ENCODE measurements around the gene PTEN.
"Not testable (repeated sequence)": the region's sequence is repeated elsewhere in the genome, so short reads cannot be mapped to it uniquely, and the experiment has no call there.

Gene PTEN

GRCh38 chr10:87846023-87846422 is 17.4 kb upstream of the PTEN start:
- DNase-seq = no peak

- DNase-seq = not testable (repeated sequence)
Observed at GRCh38 chr10:87846711-87847110, 16.7 kb upstream of the PTEN start.

GRCh38 chr10:87847550-87847949 is 15.9 kb upstream of the PTEN start:
- no peak for DNase-seq

- DNase-seq = no peak
Observed at GRCh38 chr10:87849001-87849400, 14.4 kb upstream of the PTEN start.

- no peak for DNase-seq
Observed at GRCh38 chr10:87850742-87851205, 12.7 kb upstream of the PTEN start.

GRCh38 chr10:87852089-87852488 is 11.3 kb upstream of the PTEN start:
- no peak for DNase-seq

GRCh38 chr10:87855247-87855646 is 8.2 kb upstream of the PTEN start:
- not testable (repeated sequence) for DNase-seq

GRCh38 chr10:87855665-87856064 is 7.8 kb upstream of the PTEN start:
- not testable (repeated sequence) for DNase-seq

- DNase-seq = no peak
Observed at GRCh38 chr10:87860156-87860795, 3.1 kb upstream of the PTEN start.

GRCh38 chr10:87860816-87861403 is 2.5 kb upstream of the PTEN start:
- DNase-seq = no peak

GRCh38 chr10:87861566-87861952 is 1.9 kb upstream of the PTEN start:
- DNase-seq = no peak

GRCh38 chr10:87861953-87862678 is 1.3 kb upstream of the PTEN start:
- DNase-seq = peak; percentile 44

- peak; percentile 20 for DNase-seq
Observed at GRCh38 chr10:87862679-87863052, 759 bp upstream of the PTEN start.

GRCh38 chr10:87863951-87864495 is 598 bp downstream of the PTEN start:
- DNase-seq = not testable (repeated sequence)

- no peak for DNase-seq
Observed at GRCh38 chr10:87864496-87865059, 1.2 kb downstream of the PTEN start.

- no peak for DNase-seq
Observed at GRCh38 chr10:87865241-87865881, 1.9 kb downstream of the PTEN start.

GRCh38 chr10:87866412-87866974 is 3.1 kb downstream of the PTEN start:
- no peak for DNase-seq

- DNase-seq = no peak
Observed at GRCh38 chr10:87867453-87867852, 4.0 kb downstream of the PTEN start.

- no peak for DNase-seq
Observed at GRCh38 chr10:87868277-87868676, 4.9 kb downstream of the PTEN start.

- DNase-seq = not testable (repeated sequence)
Observed at GRCh38 chr10:87869139-87869538, 5.7 kb downstream of the PTEN start.

GRCh38 chr10:87869773-87870551 is 6.5 kb downstream of the PTEN start:
- no peak for DNase-seq

- no peak for DNase-seq
Observed at GRCh38 chr10:87872828-87873227, 9.4 kb downstream of the PTEN start.
